ENCODE measurements around the gene HOXA6.

Gene HOXA6

GRCh38 chr7:27137640-27138315 lies 9.8 kb downstream of the HOXA6 start:
- DNase-seq (ENCODE audit: low spot score) = no peak

- DNase-seq (ENCODE audit: low spot score) = peak; percentile 48
Measured at GRCh38 chr7:27134392-27134791, 13.2 kb downstream of the HOXA6 start.

GRCh38 chr7:27133409-27134231 lies 14.0 kb downstream of the HOXA6 start:
- DNase-seq (ENCODE audit: low spot score) = no peak

GRCh38 chr7:27132978-27133377 lies 14.6 kb downstream of the HOXA6 start:
- no peak for DNase-seq (ENCODE audit: low spot score)

GRCh38 chr7:27132214-27132613 lies 15.4 kb downstream of the HOXA6 start:
- DNase-seq (ENCODE audit: low spot score) = no peak

GRCh38 chr7:27131390-27131819 lies 16.2 kb downstream of the HOXA6 start:
- DNase-seq (ENCODE audit: low spot score) = no peak

GRCh38 chr7:27130540-27131389 lies 16.8 kb downstream of the HOXA6 start, which contains the start of gene HOXA4:
Gene HOXA4 (minus strand): TSS chr7:27130757. CDS start chr7:27130733, 24 bp downstream.
- peak; percentile 89 for DNase-seq (ENCODE audit: low spot score)

- peak; percentile 59 for DNase-seq (ENCODE audit: low spot score)
Measured at GRCh38 chr7:27129729-27130539, 17.6 kb downstream of the HOXA6 start.

GRCh38 chr7:27128776-27129728 lies 18.5 kb downstream of the HOXA6 start:
- no peak for DNase-seq (ENCODE audit: low spot score)

- no peak for DNase-seq (ENCODE audit: low spot score)
Measured at GRCh38 chr7:27128034-27128433, 19.5 kb downstream of the HOXA6 start.

- DNase-seq (ENCODE audit: low spot score) = no peak
Measured at GRCh38 chr7:27126596-27127327, 20.8 kb downstream of the HOXA6 start.

- DNase-seq (ENCODE audit: low spot score) = no peak
Measured at GRCh38 chr7:27125986-27126394, 21.6 kb downstream of the HOXA6 start.

- DNase-seq (ENCODE audit: low spot score) = no peak
Measured at GRCh38 chr7:27124902-27125689, 22.5 kb downstream of the HOXA6 start.

- no peak for DNase-seq (ENCODE audit: low spot score)
Measured at GRCh38 chr7:27124096-27124901, 23.3 kb downstream of the HOXA6 start.

- DNase-seq (ENCODE audit: low spot score) = no peak
Measured at GRCh38 chr7:27123477-27124053, 24.0 kb downstream of the HOXA6 start.

- no peak for DNase-seq (ENCODE audit: low spot score)
Measured at GRCh38 chr7:27123007-27123476, 24.5 kb downstream of the HOXA6 start.

All from RKO (cell line).